ENCODE data around the gene PRAMEF27.
"Not testable (repeated sequence)": the region's sequence is repeated elsewhere in the genome, so short reads cannot be mapped to it uniquely, and the experiment has no call there.

Gene PRAMEF27

GRCh38 chr1:13056475-13056874 is at the start of gene PRAMEF27:
Gene PRAMEF27, minus strand, starts transcription at chr1:13056575. Its CDS starts 2,916 bp downstream, at chr1:13053659.
- DNase-seq: not testable (repeated sequence)

- DNase-seq: not testable (repeated sequence)
These were observed 14.1 kb upstream of the PRAMEF27 start, which contains the start of gene PRAMEF25 for GRCh38 chr1:13070474-13070873. Gene PRAMEF25, plus strand, starts transcription at chr1:13070774. Its CDS starts 2,920 bp downstream, at chr1:13073694.

GRCh38 chr1:13019846-13020245 is 36.5 kb downstream of the PRAMEF27 start:
- DNase-seq: not testable (repeated sequence)

- DNase-seq: not testable (repeated sequence)
These were observed 44.4 kb downstream of the PRAMEF27 start for GRCh38 chr1:13011932-13012331.

- DNase-seq: not testable (repeated sequence)
These were observed 47.0 kb downstream of the PRAMEF27 start for GRCh38 chr1:13009348-13009747.

- not testable (repeated sequence) for DNase-seq
These were observed 50.6 kb downstream of the PRAMEF27 start for GRCh38 chr1:13005732-13006131.
